Osteocyte (in vitro differentiated cells): ENCODE measurements around the gene PHTF2. TPM values are rescaled to one million over a fixed set of nuclear protein-coding genes. Genes with fewer than 3 reads are reported as not detected.

Source experiments
- DNase-seq: peaks from one replicate; pipeline ENCODE4 v3.0.0; 2021; ENCODE audit warnings: mixed read lengths; ENCODE audit not compliant: unreplicated experiment; ENCODE audit errors: extremely low spot score
- H3K27ac Mint-ChIP-seq: one replicate; pipeline ENCODE4 v1.8.0; 2021; ENCODE audit warnings: mild to moderate bottlenecking, mixed read lengths; ENCODE audit not compliant: unreplicated experiment
- H3K27me3 Mint-ChIP-seq: one replicate; pipeline ENCODE4 v1.8.0; 2021; ENCODE audit warnings: mixed read lengths; ENCODE audit not compliant: unreplicated experiment
- H3K36me3 Mint-ChIP-seq: one replicate; pipeline ENCODE4 v1.8.0; 2021; ENCODE audit warnings: mixed read lengths; ENCODE audit not compliant: unreplicated experiment
- H3K4me1 Mint-ChIP-seq: one replicate; pipeline ENCODE4 v1.8.0; 2021; ENCODE audit warnings: mixed read lengths; ENCODE audit not compliant: unreplicated experiment
- H3K4me3 Mint-ChIP-seq: one replicate; pipeline ENCODE4 v1.8.0; 2021; ENCODE audit warnings: mild to moderate bottlenecking, moderate library complexity, mixed read lengths; ENCODE audit not compliant: unreplicated experiment
- H3K9me3 Mint-ChIP-seq: one replicate; pipeline ENCODE4 v1.8.0; 2021; ENCODE audit warnings: mixed read lengths; ENCODE audit not compliant: unreplicated experiment
- CTCF ChIP-seq: fragments of 200-600 bp; sonication (generic); IDR thresholded peaks from 2 replicates; pipeline ENCODE4 v1.5.0; 2021; ENCODE audit warnings: antibody characterized with exemption, mild to moderate bottlenecking, moderate library complexity
- total RNA-seq: library from RNA; stranded (reverse); gene quantifications from 2 replicates; pipeline ENCODE4 v1.2.1, GENCODE V29; 2021

The PHTF2 gene
- total RNA-seq, 1 donor from 2014 or later, result 29.3 TPM

GRCh38 chr7:78006063-78006755 is 207.6 kb downstream of the PHTF2 start:
- Mint-ChIP-seq H3K36me3 (no peaks in the 10 kb centered on the region), H3K4me1 (no peaks in the 10 kb centered on the region), H3K27me3 (no peaks in the 10 kb centered on the region), H3K4me3 (no peak overlapping the region), H3K9me3 (peaks cover 4% of the 10 kb centered on the region), H3K27ac (no peak overlapping the region)
- no peak for TF ChIP-seq CTCF
- no peak for DNase-seq

Other genes with a start within 250 kb of the PHTF2 start
- 13.0 and 14.2 TPM in 2 replicates for gene RSBN1L, start 102.3 kb upstream of the PHTF2 start, total RNA-seq
- 19.3 and 19.7 TPM in 2 replicates for gene TMEM60, start 339 bp upstream of the PHTF2 start, total RNA-seq